Inflammatory macrophage treated with lipopolysaccharide for 1 hour (primary cell): ENCODE results near the gene DZIP1L.

Source experiments
- DNase-seq, 2 donors: peaks; one replicate each; pipeline ENCODE4 v3.0.0-alpha.2; 2020 to 2022

The DZIP1L gene

DNA sequence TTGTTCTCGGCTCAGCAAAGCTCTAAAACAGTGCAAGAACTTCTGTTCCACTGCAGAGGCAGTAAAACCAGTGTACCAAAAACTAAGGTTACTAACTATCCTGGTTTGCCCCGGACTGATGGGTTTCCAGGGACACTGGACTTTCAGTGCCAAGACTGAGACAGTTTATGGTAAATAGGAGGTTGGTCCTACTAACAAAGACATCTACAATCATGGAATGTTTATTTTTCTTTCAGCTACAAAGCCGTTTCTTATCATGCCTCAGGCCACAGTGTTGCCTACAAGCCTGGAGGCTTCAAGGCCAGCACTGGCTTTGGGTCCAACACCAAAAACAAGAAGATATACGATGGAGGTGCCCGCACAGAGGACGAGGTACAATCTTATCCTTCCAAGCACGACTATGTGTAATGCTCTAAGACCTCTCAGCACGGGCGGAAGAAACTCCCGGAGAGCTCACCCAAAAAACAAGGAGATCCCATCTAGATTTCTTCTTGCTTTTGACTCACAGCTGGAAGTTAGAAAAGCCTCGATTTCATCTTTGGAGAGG lies 84.6 kb downstream of the DZIP1L start:
- no peak for DNase-seq

GRCh38 chr3:138027821-138028220 lies 87.6 kb downstream of the DZIP1L start:
- DNase-seq: no peak

GRCh38 chr3:138025553-138025952 lies 89.9 kb downstream of the DZIP1L start:
- DNase-seq: no peak

GRCh38 chr3:138023754-138024153 lies 91.7 kb downstream of the DZIP1L start:
- DNase-seq: no peak

DNA sequence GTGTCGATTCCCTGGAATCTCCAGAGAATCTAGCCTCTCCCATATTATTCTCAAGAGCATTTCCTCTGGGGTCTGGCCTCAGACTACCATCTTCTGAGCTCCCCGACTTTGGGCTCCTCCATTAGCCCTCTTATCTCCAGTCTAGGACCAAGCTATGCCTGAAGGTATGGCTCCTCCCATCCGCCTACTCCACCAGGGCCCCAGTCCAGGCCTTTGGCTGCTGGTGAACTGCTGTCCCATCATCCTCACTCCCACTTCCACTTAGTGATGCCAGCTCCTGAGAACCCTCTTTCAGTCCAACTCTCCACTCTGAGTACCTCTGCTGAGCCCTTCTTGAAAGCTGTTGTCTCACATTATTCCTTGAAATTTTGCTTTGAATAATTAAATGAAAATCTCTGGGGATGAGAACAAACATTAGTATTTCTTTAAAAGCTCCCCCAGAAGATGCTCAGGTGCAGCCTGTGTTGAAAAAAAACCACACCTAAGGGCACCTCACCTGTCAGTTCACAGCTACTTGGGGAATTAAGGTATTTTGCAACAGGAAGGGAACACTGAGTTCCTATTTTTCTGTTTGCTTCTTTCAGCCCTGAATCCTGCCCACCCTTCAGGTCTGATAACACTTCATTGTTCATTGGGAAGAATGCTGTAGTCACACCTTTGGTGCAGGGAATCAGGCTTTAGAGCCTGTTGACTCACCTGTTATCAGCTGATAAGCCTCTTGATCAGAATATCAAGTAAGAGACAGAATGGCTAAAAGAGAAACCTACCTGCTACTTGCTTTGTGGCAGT lies 95.9 kb downstream of the DZIP1L start:
- no peak for DNase-seq

GRCh38 chr3:138016065-138016464 lies 99.3 kb downstream of the DZIP1L start:
- no peak for DNase-seq

GRCh38 chr3:138012526-138012925 lies 102.9 kb downstream of the DZIP1L start:
- DNase-seq: no peak
